Erythroblast (primary cell): ENCODE data around the gene ANKRD62.

Experiments
- GATA1 ChIP-seq: IDR thresholded peaks from 2 replicates; pipeline ENCODE4 v1.6.1; 2011; ENCODE audit warnings: low read depth, mild to moderate bottlenecking, control low read depth, low read length, moderate library complexity
- POLR2A ChIP-seq: IDR thresholded peaks from 2 replicates; pipeline ENCODE4 v1.6.1; 2011; ENCODE audit warnings: mild to moderate bottlenecking, low read length

DNA sequence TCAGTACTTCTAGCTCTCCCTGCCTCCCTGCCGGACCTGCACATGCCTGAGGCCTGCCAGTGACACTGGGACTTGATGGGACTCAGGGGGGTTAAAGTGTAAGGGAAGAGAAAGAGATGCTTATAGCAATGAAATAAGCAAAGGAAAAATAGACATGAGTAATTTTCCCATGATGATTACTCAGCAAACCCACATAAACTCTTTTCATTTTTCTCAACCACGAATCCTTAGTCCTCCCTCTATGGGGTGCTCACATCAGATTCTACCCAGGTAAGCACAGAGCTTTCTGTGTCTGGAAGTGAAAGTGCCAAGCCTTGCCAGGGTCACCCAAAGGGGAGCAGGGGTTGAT is 44.8 kb upstream of the ANKRD62 start:
- TF ChIP-seq POLR2A (no peak), GATA1 (no peak)
